OCI-LY3 (cell line): ENCODE data around the gene GHR.

Experiments used
- EZH2phosphoT487 ChIP-seq: fragments of 200-600 bp; shearing (Covaris generic); IDR thresholded peaks from 2 replicates; pipeline ENCODE4 v1.6.1; 2018; ENCODE audit warnings: antibody characterized with exemption, mixed run types, low read depth
- TF ChIP-seq, protein P1 (sequence below): fragments of 200-600, 300-600 bp; sonication (generic); IDR thresholded peaks from 2 replicates; pipeline ENCODE4 v1.5.1; 2014; ENCODE audit warnings: antibody characterized with exemption, low read length, low read depth

DNA sequence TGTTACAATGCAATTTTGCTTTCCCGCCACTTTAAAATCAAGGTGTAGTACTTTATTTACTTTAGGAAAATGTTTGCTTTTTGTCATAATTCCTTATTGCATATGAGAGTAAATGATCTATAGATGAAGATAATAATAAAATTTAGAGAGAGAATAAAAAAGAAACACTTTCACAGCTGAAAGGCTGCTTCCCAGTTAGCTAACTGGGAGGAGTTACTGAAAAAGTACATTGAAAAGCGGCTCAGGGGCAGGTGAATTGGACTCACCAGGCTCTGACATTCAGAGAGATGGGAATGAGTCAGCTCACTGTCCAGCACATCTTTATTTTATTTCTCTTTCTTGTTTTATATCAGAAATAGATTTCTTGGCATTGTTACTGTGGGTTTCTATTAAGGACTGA is 201.7 kb downstream of the GHR start:
- TF ChIP-seq, protein P1, sequence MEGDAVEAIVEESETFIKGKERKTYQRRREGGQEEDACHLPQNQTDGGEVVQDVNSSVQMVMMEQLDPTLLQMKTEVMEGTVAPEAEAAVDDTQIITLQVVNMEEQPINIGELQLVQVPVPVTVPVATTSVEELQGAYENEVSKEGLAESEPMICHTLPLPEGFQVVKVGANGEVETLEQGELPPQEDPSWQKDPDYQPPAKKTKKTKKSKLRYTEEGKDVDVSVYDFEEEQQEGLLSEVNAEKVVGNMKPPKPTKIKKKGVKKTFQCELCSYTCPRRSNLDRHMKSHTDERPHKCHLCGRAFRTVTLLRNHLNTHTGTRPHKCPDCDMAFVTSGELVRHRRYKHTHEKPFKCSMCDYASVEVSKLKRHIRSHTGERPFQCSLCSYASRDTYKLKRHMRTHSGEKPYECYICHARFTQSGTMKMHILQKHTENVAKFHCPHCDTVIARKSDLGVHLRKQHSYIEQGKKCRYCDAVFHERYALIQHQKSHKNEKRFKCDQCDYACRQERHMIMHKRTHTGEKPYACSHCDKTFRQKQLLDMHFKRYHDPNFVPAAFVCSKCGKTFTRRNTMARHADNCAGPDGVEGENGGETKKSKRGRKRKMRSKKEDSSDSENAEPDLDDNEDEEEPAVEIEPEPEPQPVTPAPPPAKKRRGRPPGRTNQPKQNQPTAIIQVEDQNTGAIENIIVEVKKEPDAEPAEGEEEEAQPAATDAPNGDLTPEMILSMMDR: no peak
- no peak for TF ChIP-seq EZH2phosphoT487
